Type B pancreatic cell (in vitro differentiated cells): ENCODE data around the gene ADAMTS1. TPM values are rescaled to one million over a fixed set of nuclear protein-coding genes. Genes with fewer than 3 reads are reported as not detected.
"Not testable (repeated sequence)": the region's sequence is repeated elsewhere in the genome, so short reads cannot be mapped to it uniquely, and the experiment has no call there.

ENCODE experiments used
- DNase-seq: peaks from one replicate; pipeline ENCODE4 v3.0.0; 2021; ENCODE audit warnings: mixed read lengths; ENCODE audit not compliant: unreplicated experiment; ENCODE audit errors: extremely low spot score
- H3K27ac Mint-ChIP-seq: 2 replicates; pipeline ENCODE4 v1.8.0; 2021; ENCODE audit warnings: mild to moderate bottlenecking, mixed read lengths
- H3K27me3 Mint-ChIP-seq: 2 replicates; pipeline ENCODE4 v1.8.0; 2021; ENCODE audit warnings: mixed read lengths
- H3K36me3 Mint-ChIP-seq: 2 replicates; pipeline ENCODE4 v1.8.0; 2021; ENCODE audit warnings: mixed read lengths
- H3K4me1 Mint-ChIP-seq: one replicate; pipeline ENCODE4 v1.8.0; 2021; ENCODE audit warnings: mixed read lengths; ENCODE audit not compliant: unreplicated experiment
- H3K4me3 Mint-ChIP-seq: 2 replicates; pipeline ENCODE4 v1.8.0; 2021; ENCODE audit warnings: mild to moderate bottlenecking, mixed read lengths
- H3K9me3 Mint-ChIP-seq: 2 replicates; pipeline ENCODE4 v1.8.0; 2021; ENCODE audit warnings: mixed read lengths
- CTCF ChIP-seq: fragments of 200-600 bp; sonication (generic); conservative IDR thresholded peaks from 2 replicates; pipeline ENCODE4 v1.5.0; 2021; ENCODE audit warnings: antibody characterized with exemption, mild to moderate bottlenecking
- total RNA-seq: library from RNA; stranded (reverse); gene quantifications from 2 replicates; pipeline ENCODE4 v1.2.1, GENCODE V29; 2021; ENCODE audit warnings: low replicate concordance

Gene ADAMTS1
- total RNA-seq, 1 donor from 2014 or later, result 77.3 TPM

DNA sequence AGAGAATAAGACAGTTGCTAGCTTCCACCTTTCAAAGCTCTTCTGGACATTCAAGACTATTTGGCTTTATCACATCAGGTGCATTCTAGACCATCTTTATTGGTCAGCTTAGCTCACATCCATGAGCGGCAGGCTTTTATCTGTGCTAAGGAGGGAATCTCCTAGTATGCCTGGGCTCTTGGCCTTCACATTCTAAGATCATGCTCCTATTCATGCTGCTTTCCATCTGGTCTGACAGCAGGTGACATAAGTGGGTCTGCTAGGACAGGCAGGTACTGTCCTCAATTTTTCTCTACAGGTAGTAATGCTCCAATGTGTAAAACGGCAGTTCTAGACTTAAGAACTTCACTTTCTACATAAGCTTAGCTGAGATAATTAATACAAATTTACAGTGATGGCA is 39.2 kb upstream of the ADAMTS1 start:
- no peak for DNase-seq
- peaks cover 9% of the 10 kb centered on the region for H3K9me3 Mint-ChIP-seq
- H3K4me3 Mint-ChIP-seq, result no peak overlapping the region
- H3K27me3 Mint-ChIP-seq, result peaks cover 3% of the 10 kb centered on the region
- no peak overlapping the region for H3K27ac Mint-ChIP-seq
- TF ChIP-seq CTCF, result no peak
- H3K36me3 Mint-ChIP-seq, result peaks cover 3% of the 10 kb centered on the region
- H3K4me1 Mint-ChIP-seq, result peaks cover 4% of the 10 kb centered on the region

DNA sequence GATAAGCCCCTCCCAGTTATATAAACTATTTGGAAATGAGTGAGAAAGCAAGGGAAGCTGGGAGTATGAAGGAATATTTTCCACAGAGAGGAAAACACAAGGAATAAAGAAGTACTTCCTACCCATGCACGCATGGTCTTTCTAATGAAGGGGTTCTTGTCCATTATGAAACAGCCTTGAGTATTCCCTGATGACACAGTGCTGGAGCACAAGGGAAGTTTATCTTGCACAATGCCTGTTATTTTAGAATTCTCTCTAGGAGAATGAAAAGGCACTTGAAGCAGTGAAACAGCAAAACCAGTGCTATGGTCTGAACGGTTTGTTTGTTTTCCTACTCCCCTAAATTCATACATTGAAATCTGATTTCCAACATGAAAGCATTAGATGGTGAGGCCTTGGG is 38.6 kb upstream of the ADAMTS1 start:
- Mint-ChIP-seq H3K4me1 (peaks cover 4% of the 10 kb centered on the region), H3K4me3 (no peak overlapping the region), H3K27ac (no peak overlapping the region), H3K9me3 (peaks cover 9% of the 10 kb centered on the region), H3K36me3 (peaks cover 3% of the 10 kb centered on the region), H3K27me3 (peaks cover 3% of the 10 kb centered on the region)
- TF ChIP-seq CTCF, result no peak
- DNase-seq, result no peak

DNA sequence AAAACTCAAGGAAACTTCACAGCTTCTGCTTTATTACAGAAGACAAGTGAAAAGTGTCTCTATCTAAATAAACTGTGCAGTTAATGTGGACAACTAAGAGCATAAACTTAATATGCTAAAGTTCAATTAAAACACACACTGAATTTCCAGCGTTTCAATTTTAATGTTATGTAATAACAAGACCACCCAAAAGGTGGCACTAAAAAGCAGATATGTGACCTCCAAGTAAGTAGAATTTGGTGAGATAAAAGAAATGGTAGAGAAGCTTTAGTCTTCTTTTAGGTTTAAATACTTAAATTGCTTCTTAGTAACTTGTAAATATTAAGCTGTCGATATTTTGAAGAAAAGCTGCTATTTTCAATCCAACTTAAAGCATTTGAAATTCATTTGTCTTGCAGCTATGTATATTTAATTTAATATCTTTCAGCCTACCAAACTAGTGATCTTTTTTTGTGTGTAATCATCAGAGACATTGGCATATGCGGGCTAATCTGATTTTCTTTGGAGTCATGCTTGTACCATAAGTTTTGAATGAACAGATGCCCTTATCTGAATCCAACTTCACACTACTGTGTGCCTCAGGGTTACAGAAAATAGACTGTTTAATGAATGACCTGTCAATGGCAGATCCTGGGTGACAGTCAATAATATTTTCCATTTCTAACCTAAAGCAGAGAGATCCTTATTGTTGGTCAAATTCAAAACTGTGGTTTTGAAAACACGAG is 36.5 kb upstream of the ADAMTS1 start:
- H3K4me1 Mint-ChIP-seq, result peaks cover 12% of the 10 kb centered on the region
- H3K27ac Mint-ChIP-seq, result no peak overlapping the region
- no peak overlapping the region for H3K4me3 Mint-ChIP-seq
- peak; percentile 69 for TF ChIP-seq CTCF
- H3K36me3 Mint-ChIP-seq, result no peaks in the 10 kb centered on the region
- no peak for DNase-seq
- H3K27me3 Mint-ChIP-seq, result no peaks in the 10 kb centered on the region
- no peaks in the 10 kb centered on the region for H3K9me3 Mint-ChIP-seq

DNA sequence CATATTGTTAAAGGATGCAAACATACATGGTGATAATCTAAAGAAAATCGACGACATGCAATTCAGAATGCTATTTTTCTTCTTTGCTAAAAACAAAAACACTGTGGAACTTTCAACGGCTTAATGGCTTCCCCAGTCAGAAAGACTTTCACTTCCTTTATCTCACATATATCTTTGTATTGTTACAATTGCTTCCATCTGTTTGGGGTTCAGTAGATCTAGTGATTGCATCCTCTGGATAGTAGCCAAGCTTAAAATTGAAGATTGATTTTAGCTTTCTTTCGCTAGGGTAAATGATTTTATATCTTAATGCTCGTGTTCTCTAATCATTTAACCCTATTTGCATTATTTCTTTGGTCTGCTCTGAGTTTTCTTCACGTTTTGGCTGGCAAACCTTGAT is 31.8 kb upstream of the ADAMTS1 start:
- Mint-ChIP-seq H3K4me1 (peaks cover 15% of the 10 kb centered on the region), H3K9me3 (no peaks in the 10 kb centered on the region), H3K27me3 (no peaks in the 10 kb centered on the region), H3K36me3 (no peaks in the 10 kb centered on the region), H3K4me3 (no peak overlapping the region), H3K27ac (no peak overlapping the region)
- no peak for DNase-seq
- no peak for TF ChIP-seq CTCF

- Mint-ChIP-seq H3K36me3 (no peaks in the 10 kb centered on the region), H3K4me1 (peaks cover 11% of the 10 kb centered on the region), H3K4me3 (no peak overlapping the region), H3K27ac (no peak overlapping the region), H3K27me3 (no peaks in the 10 kb centered on the region), H3K9me3 (peaks cover 5% of the 10 kb centered on the region)
- no peak for DNase-seq
- no peak for TF ChIP-seq CTCF
These were observed 29.1 kb upstream of the ADAMTS1 start for GRCh38 chr21:26874347-26874746.

DNA sequence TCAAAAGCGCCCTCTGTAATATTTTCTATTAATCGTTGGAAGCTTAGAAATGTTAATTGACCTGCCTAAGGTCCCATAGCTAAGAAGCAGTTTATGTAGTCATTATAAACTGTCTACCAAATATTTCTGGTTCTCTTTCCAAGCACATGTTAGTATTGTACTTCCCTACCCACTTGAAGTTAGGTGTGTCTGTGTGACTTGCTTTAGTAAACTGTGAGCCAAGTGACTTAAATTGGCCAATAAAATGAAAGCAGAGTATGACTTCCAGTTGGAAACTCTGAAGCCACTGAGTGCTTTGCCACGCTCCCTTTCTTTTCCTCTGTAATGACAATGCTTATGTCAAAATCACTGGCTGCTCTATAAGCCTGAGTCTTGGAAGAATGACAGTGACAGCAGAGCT is 20.6 kb upstream of the ADAMTS1 start:
- H3K4me1 Mint-ChIP-seq, result no peaks in the 10 kb centered on the region
- DNase-seq, result no peak
- H3K36me3 Mint-ChIP-seq, result no peaks in the 10 kb centered on the region
- H3K9me3 Mint-ChIP-seq, result peaks cover 5% of the 10 kb centered on the region
- H3K4me3 Mint-ChIP-seq, result no peak overlapping the region
- no peaks in the 10 kb centered on the region for H3K27me3 Mint-ChIP-seq
- no peak overlapping the region for H3K27ac Mint-ChIP-seq
- no peak for TF ChIP-seq CTCF

DNA sequence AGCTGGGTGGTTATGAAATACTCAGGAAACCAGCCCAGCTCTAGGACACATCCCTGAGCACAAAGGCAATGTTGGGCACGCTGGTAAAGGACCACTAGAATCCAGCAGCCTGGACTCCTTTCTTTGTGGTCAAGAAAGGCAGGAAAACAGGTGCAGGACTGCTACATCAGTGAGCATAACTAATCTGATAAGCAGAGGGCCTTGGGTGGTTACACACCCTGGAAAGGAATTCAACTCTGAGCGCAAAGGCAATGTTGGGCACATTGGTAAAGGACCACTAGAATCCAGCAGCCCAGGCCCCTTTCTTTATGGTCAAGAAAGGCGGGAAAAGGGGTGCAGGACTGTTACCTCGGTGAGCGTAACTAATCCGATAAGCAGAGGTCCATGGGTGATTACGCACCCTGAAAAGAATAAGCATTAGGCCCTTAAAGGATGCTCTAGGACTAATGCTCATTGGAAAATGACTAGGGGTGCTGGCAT is 11.7 kb upstream of the ADAMTS1 start:
- H3K36me3 Mint-ChIP-seq, H3K4me1 Mint-ChIP-seq, H3K27me3 Mint-ChIP-seq, DNase-seq, H3K9me3 Mint-ChIP-seq, H3K27ac Mint-ChIP-seq, H3K4me3 Mint-ChIP-seq: not testable (repeated sequence)

DNA sequence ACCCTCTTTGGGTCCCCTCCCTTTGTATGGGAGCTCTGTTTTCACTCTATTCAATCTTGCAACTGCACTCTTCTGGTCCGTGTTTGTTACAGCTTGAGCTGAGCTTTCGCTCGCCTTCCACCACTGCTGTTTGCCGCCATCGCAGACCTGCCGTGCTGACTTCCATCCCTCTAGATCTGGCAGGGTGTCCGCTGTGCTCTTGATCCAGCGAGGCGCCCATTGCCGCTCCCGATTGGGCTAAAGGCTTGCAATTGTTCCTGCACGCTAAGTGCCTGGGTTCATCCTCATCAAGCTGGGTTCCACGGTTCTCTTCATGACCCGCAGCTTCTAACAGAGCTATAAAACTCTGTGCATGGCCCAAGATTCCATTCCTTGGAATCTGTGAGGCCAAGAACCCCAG is 9.5 kb upstream of the ADAMTS1 start:
- not testable (repeated sequence) for H3K27me3 Mint-ChIP-seq, H3K36me3 Mint-ChIP-seq, H3K4me3 Mint-ChIP-seq, DNase-seq, H3K27ac Mint-ChIP-seq, H3K9me3 Mint-ChIP-seq
- H3K4me1 Mint-ChIP-seq, result peaks cover 17% of the 10 kb centered on the region
